Measurements from ENCODE around the gene ZNF641. TPM values are rescaled to one million over a fixed set of nuclear protein-coding genes. Genes with fewer than 3 reads are reported as not detected.
A peak's percentile ranks its signal among the peaks of the same experiment; 100 is the strongest.
"Not testable (repeated sequence)": the region's sequence is repeated elsewhere in the genome, so short reads cannot be mapped to it uniquely, and the experiment has no call there.

Gene ZNF641
- total RNA-seq, 1 donor: 10.8 TPM

- no peak for DNase-seq (ENCODE audit: low read depth in 2 of 3, low spot score in 2 of 3)
Observed at GRCh38 chr12:48336061-48336460, 14.7 kb downstream of the ZNF641 start.

GRCh38 chr12:48334808-48335207, 15.9 kb downstream of the ZNF641 start:
- no peak for DNase-seq (ENCODE audit: low read depth in 2 of 3, low spot score in 2 of 3)

GRCh38 chr12:48333680-48334079, 17.0 kb downstream of the ZNF641 start:
- not testable (repeated sequence) for DNase-seq (ENCODE audit: low read depth in 2 of 3, low spot score in 2 of 3)

- DNase-seq (ENCODE audit: low read depth in 2 of 3, low spot score in 2 of 3): no peak
Observed at GRCh38 chr12:48331399-48331798, 19.3 kb downstream of the ZNF641 start.

GRCh38 chr12:48329199-48329939, 21.4 kb downstream of the ZNF641 start:
- no peak for DNase-seq (ENCODE audit: low read depth in 2 of 3, low spot score in 2 of 3)

GRCh38 chr12:48316491-48316890, 34.2 kb downstream of the ZNF641 start:
- no peak for DNase-seq (ENCODE audit: low read depth in 2 of 3, low spot score in 2 of 3)

GRCh38 chr12:48311313-48311712, 39.4 kb downstream of the ZNF641 start:
- no peak for DNase-seq (ENCODE audit: low read depth in 2 of 3, low spot score in 2 of 3)

GRCh38 chr12:48307269-48307668, 43.5 kb downstream of the ZNF641 start:
- DNase-seq (ENCODE audit: low read depth in 2 of 3, low spot score in 2 of 3): no peak

- DNase-seq (ENCODE audit: low read depth in 2 of 3, low spot score in 2 of 3): no peak
Observed at GRCh38 chr12:48305190-48305589, 45.5 kb downstream of the ZNF641 start.

- no peak for DNase-seq (ENCODE audit: low read depth in 2 of 3, low spot score in 2 of 3)
Observed at GRCh38 chr12:48302161-48302911, 48.4 kb downstream of the ZNF641 start.

GRCh38 chr12:48300774-48301173, 49.9 kb downstream of the ZNF641 start:
- no peak for DNase-seq (ENCODE audit: low read depth in 2 of 3, low spot score in 2 of 3)

- DNase-seq (ENCODE audit: low read depth in 2 of 3, low spot score in 2 of 3): peak in 2 of 3 donors; percentile 68 to 83
Observed at GRCh38 chr12:48296586-48297282, 54.0 kb downstream of the ZNF641 start.

- no peak for DNase-seq (ENCODE audit: low read depth in 2 of 3, low spot score in 2 of 3)
Observed at GRCh38 chr12:48292040-48292439, 58.7 kb downstream of the ZNF641 start.

GRCh38 chr12:48291511-48291910, 59.2 kb downstream of the ZNF641 start:
- DNase-seq (ENCODE audit: low read depth in 2 of 3, low spot score in 2 of 3): no peak

- DNase-seq (ENCODE audit: low read depth in 2 of 3, low spot score in 2 of 3): no peak
Observed at GRCh38 chr12:48288387-48289268, 62.1 kb downstream of the ZNF641 start.

Small RNAs within 50 kb of the gene (small RNA-seq; reads per million reads assigned to genes)
- not detected for gene AC024257.2

Other genes with a start within 250 kb of the ZNF641 start
- gene SENP1, start 244.8 kb downstream of the ZNF641 start, total RNA-seq: 15.9 TPM
- gene PFKM, start 231.6 kb downstream of the ZNF641 start, total RNA-seq: 22.4 TPM
- gene ASB8, start 193.4 kb downstream of the ZNF641 start, total RNA-seq: 27.5 TPM
- gene CCDC184, start 167.3 kb downstream of the ZNF641 start, total RNA-seq: 0.54 TPM
- gene OR10AD1, start 147.6 kb downstream of the ZNF641 start, total RNA-seq: under 0.01 TPM
- not detected for gene ANP32D, start 121.6 kb upstream of the ZNF641 start, total RNA-seq
- gene C12orf54, start 131.6 kb upstream of the ZNF641 start, total RNA-seq: 0.27 TPM
- gene OR8S1, start 174.7 kb upstream of the ZNF641 start, total RNA-seq: not detected
- not detected for gene LALBA, start 219.1 kb upstream of the ZNF641 start, total RNA-seq

Data from hematopoietic multipotent progenitor cell (in vitro differentiated cells).